Measurements from ENCODE around the gene GLRX3.

GLRX3 gene

DNA sequence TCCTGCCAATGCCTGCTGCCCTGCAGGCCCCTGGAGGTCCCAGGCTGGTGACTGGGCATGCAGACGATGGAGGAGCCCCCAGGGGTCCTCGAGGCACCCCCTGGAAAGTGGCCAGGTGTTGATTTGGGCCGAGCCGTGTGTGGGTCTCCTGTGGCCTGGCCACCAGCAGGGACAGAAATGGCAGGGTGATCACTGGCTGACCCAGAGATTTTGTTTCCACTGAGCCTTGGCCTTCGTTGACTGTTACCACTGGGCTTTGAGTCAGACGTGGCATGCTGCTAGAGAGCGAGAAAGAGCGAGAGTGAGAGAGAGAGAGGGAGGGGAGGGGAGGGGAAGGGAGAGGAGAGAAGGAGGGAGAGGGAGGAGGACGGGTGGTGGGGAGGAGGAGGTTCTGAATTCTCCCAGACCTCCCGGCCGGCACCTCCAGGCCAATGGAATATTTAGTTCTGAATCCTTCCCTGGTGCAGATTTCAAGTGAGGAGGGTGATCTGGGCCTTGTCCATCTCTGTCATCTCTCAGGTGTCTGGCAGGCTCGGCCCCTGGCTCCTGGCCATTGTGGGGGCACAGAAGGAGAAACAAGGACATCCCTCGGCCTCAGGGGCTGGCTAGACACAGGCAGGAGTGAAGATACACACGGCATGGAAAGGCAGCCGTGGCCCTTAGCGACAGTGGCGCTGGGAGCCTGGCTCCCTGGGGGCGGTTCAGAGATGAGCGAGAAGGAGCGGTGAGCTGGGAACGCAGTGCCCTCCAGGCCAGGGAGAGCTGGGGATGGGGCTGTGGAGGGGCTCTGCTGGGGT, 58.2 kb downstream of the GLRX3 start:
- TF ChIP-seq RAD21 (IDR thresholded peaks at IDR 0.05; ENCODE audit: low read depth) (no peak), TEAD4 (IDR thresholded peaks at IDR 0.05) (no peak), YY1 (IDR thresholded peaks at IDR 0.05; ENCODE audit: low read depth) (no peak), TCF12 (IDR thresholded peaks at IDR 0.05; ENCODE audit: low read depth) (no peak), REST (IDR thresholded peaks at IDR 0.05; ENCODE audit: low read depth) (no peak), CEBPB (IDR thresholded peaks at IDR 0.05) (no peak), EP300 (IDR thresholded peaks at IDR 0.05; ENCODE audit: borderline replicate concordance) (no peak), EGR1 (IDR thresholded peaks at IDR 0.05) (no peak), USF1 (IDR thresholded peaks at IDR 0.05) (no peak), FOXM1 (IDR thresholded peaks at IDR 0.05; ENCODE audit: borderline replicate concordance, low read depth) (no peak), NFIC (IDR thresholded peaks at IDR 0.05) (no peak), TAF1 (IDR thresholded peaks at IDR 0.05; ENCODE audit: low read depth) (no peak), ZBTB7A (IDR thresholded peaks at IDR 0.05; ENCODE audit: low read depth) (no peak), CREB1 (IDR thresholded peaks at IDR 0.05; ENCODE audit: low read depth) (no peak)
- TF ChIP-seq, protein P1, sequence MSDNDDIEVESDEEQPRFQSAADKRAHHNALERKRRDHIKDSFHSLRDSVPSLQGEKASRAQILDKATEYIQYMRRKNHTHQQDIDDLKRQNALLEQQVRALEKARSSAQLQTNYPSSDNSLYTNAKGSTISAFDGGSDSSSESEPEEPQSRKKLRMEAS (IDR thresholded peaks at IDR 0.05): no peak

DNA sequence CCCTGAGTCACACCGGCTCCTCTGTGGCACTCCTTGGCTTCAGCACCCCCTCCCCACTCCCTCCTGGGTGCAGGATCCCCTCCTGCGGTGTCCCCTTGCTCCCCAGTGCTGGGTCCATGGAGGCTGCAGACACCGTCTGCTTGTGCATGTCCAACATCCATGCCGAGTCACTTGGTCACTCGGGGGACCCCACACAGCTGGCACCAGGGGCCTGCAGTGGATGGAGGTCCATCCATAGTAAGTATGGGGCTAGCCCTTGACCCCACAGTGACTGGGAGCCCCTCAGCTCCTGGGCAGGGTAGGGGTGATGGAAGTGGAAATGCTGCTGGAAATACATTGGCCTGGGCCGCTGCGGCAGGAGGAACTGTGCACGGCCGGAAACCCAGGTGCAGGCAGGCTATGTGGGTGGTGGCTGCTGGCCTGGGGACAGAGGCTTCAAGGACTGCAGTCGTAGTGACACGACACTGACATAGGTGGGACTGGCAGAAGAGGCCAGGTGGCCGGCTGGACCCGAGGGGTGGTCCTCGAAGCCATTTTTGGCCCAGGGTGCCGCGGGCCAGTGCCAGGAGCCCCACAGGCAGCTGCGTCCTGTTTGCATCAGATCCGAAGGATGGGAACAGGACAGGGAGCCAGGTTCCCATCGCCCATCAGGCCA, 58.9 kb downstream of the GLRX3 start:
- no peak for TF ChIP-seq USF1 (IDR thresholded peaks at IDR 0.05)
- TF ChIP-seq FOXM1 (IDR thresholded peaks at IDR 0.05; ENCODE audit: borderline replicate concordance, low read depth): no peak
- no peak for TF ChIP-seq RAD21 (IDR thresholded peaks at IDR 0.05; ENCODE audit: low read depth)
- no peak for TF ChIP-seq CEBPB (IDR thresholded peaks at IDR 0.05)
- TF ChIP-seq REST (IDR thresholded peaks at IDR 0.05; ENCODE audit: low read depth): no peak

DNA sequence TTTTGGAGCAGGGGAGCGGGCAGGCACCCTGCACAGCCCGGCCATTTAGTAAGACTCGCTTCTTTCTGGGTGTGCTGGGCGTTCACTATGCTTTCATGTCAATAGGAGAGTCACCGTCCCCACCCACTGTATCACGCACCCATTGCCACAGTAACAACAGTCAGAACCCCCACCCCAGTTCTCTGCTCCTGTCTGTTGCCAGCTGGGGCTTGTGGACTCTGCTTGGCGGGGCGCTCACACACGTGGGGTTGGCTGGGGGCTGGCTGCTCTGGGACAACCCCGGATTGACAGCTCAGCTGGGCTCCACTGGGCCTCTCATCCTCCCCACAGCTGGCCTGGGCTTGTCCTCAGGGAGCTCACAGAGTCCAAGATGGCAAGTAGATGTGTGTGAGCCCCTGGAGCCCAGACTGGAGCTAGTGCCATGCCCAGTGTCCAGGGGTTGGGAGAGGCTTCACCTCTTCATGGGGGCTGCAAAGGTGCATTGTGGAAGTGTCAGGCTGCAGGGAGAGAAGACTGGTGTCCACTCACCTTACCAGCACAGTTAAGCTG, 59.6 kb downstream of the GLRX3 start:
- no peak for TF ChIP-seq CREB1 (IDR thresholded peaks at IDR 0.05; ENCODE audit: low read depth)
- TF ChIP-seq REST (IDR thresholded peaks at IDR 0.05; ENCODE audit: low read depth): no peak
- TF ChIP-seq, protein P1 (IDR thresholded peaks at IDR 0.05): no peak
- no peak for TF ChIP-seq NFIC (IDR thresholded peaks at IDR 0.05)
- no peak for TF ChIP-seq CEBPB (IDR thresholded peaks at IDR 0.05)
- TF ChIP-seq TCF12 (IDR thresholded peaks at IDR 0.05; ENCODE audit: low read depth): no peak
- no peak for TF ChIP-seq TAF1 (IDR thresholded peaks at IDR 0.05; ENCODE audit: low read depth)
- TF ChIP-seq EP300 (IDR thresholded peaks at IDR 0.05; ENCODE audit: borderline replicate concordance): no peak
- no peak for TF ChIP-seq EGR1 (IDR thresholded peaks at IDR 0.05)
- TF ChIP-seq ZBTB7A (IDR thresholded peaks at IDR 0.05; ENCODE audit: low read depth): no peak
- no peak for TF ChIP-seq FOXM1 (IDR thresholded peaks at IDR 0.05; ENCODE audit: borderline replicate concordance, low read depth)
- no peak for TF ChIP-seq RAD21 (IDR thresholded peaks at IDR 0.05; ENCODE audit: low read depth)
- no peak for TF ChIP-seq TEAD4 (IDR thresholded peaks at IDR 0.05)
- TF ChIP-seq USF1 (IDR thresholded peaks at IDR 0.05): no peak
- TF ChIP-seq YY1 (IDR thresholded peaks at IDR 0.05; ENCODE audit: low read depth): no peak

Data from Ishikawa (cell line).